ENCODE results near the gene SAMD8.
A peak's percentile ranks its signal among the peaks of the same experiment; 100 is the strongest.
"Not testable (repeated sequence)": the region's sequence is repeated elsewhere in the genome, so short reads cannot be mapped to it uniquely, and the experiment has no call there.

Gene SAMD8

DNA sequence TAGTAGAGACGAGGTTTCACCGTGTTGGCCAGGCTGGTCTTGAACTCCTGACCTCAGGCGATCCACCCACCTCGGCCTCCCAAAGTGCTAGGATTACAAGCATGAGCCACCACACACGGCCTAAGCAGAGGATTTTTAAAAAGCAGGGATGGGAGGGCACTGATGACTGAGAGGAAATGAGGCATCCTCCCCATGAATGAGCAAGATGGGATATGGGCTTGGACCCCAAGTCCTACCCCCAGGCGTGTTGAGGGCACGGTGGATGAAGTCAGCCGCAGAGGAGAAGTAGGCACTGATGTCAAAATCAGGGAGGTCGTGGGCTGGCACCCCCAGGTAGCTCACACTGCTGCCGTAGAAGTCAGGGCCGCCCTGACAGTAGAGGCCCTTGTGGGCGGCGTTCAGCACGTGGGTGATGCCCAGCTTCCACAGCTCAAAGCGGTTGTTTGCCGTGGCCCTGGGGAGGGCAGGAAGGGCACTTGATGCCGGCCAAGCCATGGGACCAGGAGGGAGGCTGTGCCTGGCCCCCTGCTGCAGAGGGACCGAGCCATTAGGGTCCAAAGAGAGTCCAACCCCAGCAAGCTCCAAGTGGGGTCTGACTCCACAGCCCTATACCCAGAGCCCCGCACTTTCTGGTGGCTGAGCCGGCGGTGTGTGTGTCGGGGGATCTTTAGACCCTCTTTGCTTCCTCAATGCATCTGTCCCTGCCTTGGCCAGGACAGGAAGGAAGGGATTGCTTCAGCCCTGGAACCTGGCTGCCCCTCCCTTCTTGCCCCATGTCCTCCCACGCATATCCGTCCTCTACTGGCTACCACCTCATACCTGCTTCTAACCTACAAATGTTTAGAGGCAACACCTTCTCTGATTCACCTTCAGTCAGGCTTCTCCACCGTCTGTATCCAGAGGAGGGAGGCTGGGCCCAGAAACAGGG, 3.4 kb upstream of the SAMD8 start:
- DNase-seq = no peak

GRCh38 chr10:75108684-75109458, 2.6 kb upstream of the SAMD8 start:
- DNase-seq = no peak

DNA sequence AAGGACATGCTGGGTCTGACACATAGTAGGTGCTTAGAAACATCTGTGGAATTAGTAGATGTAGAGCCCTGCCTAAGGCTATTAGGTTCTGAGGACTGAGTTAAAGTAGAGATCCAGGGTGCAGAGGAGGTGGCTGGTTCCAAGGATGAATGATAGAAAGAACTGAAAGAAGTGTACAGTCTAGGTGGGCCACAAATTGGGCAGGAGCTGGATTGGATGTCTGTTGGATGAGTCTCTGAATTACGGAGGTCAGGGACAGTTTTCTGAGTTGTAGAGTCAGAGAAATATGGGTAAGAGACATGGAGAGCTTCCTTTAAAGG, 2.0 kb upstream of the SAMD8 start:
- no peak for DNase-seq

GRCh38 chr10:75110006-75110632, 1.3 kb upstream of the SAMD8 start:
- DNase-seq = no peak

- DNase-seq = peak; percentile 39
These were observed 637 bp downstream of the SAMD8 start for GRCh38 chr10:75111907-75112679.

GRCh38 chr10:75115137-75115536, 3.7 kb downstream of the SAMD8 start:
- DNase-seq = no peak

DNA sequence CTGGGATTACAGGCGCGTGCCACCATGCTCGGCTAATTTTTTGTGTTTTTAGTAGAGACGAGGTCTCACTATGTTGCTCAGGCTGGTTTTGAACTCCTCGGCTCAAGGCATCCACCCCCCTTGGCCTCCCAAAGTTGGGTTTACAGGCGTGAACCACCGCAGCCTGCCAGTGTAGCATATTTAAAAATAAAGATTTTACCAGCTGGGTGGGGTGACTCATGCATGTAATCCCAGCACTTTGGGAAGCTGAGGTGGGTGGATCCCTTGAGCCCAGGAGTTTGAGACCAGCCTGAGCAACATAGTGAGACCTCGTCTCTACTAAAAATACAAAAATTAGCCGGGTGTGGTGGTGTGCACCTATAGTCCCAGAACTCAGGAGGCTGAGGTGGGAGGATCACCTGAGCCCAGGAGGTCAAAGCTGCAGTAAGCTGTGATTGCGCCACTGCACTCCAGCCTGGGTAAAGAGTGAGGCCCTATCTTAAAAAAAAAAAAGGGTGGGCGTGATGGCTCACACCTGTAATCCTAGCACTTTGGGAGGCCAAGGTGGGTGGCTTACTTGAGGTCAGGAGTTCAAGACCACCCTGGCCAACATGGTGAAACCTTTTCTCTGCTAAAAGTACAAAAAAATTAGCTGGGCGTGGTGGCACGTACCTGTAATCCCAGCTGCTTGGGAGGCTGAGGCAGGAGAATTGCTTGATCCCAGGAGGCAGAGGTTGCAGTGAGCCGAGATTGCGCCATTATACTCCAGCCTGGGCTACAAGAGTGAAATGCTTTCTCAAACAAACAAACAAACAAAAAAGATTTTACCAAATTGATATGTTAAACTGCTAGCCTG, 5.7 kb downstream of the SAMD8 start:
- DNase-seq = not testable (repeated sequence)

DNA sequence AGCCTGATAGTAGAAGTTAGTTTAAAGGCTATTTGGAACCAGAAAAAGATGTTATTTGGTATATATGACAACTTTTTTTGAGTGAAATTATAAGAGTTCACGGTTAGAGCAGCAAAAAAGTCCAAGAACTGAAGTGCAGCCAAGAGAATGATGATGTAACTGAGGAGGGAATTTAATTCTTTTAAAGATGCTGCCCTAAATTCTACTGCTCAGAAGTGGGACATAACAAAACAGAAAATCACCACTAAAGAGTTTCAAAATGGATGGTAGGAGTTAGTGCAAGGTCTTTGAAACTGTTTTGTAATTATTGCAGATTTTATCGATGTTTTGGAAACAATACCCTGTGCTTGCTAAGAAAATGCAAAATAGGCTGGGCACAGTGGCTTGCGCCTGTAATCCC, 6.5 kb downstream of the SAMD8 start:
- no peak for DNase-seq

GRCh38 chr10:75119444-75120066, 8.1 kb downstream of the SAMD8 start:
- not testable (repeated sequence) for DNase-seq

DNA sequence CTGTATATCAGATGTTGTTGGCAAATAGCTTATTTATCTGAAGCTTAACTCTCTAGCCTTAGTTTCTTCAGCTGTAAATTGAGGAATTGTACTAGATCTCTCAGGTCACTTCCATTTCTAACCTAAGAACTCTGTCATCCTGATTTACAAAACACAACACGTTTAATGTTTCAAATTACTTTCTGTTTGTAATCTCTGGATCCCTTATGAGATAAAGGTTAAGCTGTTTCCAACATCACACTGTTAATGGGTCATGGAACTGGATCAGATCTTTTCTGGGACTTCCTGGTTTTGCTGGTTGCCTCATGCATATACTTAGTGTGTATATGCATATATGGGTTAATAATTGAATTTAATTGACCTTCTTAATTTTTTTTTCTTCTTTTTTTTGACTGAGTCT, 9.9 kb downstream of the SAMD8 start:
- DNase-seq = no peak

GRCh38 chr10:75122505-75122904, 11.0 kb downstream of the SAMD8 start:
- DNase-seq = no peak

GRCh38 chr10:75123088-75123682, 11.7 kb downstream of the SAMD8 start:
- no peak for DNase-seq

GRCh38 chr10:75126277-75126676, 14.8 kb downstream of the SAMD8 start:
- DNase-seq = no peak

DNA sequence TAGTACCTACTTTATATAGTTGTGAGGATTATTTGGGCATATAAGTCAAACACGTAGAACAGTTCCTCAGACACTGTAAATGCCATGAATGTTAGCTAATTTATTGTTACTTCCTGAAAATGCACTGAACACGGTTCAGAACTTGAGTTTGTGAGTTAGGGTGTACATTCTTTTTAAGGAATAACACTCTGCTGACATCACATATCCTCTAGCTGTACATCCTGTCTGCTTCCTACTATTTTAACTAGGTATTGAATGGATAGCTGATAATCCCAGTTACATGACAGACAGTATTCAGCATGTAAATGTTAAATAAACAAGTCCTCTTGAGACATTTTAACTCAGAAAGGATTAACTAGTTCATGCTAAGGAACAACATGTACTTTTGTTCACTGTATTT, 16.0 kb downstream of the SAMD8 start:
- no peak for DNase-seq

- not testable (repeated sequence) for DNase-seq
These were observed 17.5 kb downstream of the SAMD8 start for GRCh38 chr10:75128985-75129384.

- DNase-seq = no peak
These were observed 18.1 kb downstream of the SAMD8 start for GRCh38 chr10:75129537-75129936.

DNA sequence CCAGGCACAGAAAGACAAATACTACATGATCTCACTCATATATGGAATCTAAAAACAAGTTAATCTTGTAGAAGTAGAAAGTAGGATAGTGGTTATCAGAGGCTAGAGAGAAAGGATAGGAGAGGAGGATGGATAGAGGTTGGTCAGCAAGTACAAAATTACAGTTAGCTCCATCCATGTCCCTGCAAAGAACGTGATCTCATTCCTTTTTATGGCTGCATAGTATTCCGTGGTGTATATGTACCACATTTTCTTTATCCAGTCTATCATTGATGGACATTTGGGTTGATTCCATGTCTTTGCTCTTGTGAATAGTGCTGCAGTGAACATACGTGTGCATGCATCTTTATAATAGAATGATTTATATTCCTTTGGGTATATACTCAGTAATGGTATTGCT, 22.2 kb downstream of the SAMD8 start:
- DNase-seq = not testable (repeated sequence)

GRCh38 chr10:75136346-75136745, 24.9 kb downstream of the SAMD8 start:
- DNase-seq = no peak

DNA sequence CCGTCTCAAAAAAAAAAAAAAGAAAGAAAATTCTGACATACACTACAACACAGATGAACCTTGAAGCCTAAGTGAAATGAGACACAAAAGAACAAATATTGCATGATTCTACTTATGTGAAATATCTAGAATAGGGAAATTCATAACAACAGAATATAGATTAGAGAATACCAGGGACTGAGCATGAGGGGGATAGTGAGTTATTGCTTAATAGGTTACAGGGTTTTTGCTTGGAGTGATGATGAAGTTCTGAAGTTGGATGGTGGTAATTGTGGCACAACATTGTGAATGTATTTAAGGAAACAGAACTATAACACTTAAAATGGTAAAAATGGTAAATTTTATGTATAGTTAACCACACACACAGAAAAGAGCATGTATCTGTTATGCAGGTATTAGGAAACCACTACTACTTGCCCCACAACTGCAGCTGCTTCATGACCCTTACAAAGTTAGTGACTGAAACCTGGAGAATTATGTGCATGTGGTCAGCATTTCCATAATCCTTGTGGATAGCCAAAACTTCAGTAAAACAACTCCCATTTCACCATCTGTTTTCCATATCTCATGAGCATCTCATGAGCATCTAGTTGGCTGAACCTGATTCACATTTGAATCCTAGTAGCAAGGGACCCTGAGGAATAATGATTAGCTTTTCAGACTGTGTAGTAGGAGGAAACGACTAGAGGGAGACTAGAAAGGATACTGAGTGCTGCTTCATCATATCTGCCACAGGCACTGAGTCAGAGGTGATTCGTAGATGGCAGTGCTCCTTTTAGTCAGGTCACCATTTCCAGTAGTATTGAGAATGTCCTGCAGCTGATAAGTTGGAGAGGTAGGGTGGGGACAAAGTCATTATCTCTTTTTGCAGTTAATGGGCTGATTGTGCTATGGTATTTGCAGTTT, 26.3 kb downstream of the SAMD8 start:
- no peak for DNase-seq

- no peak for DNase-seq
These were observed 28.8 kb downstream of the SAMD8 start for GRCh38 chr10:75140246-75140645.

Measured in effector CD8-positive, alpha-beta T cell (primary cell).